HG03469 (cell line): ENCODE results near the gene GALNT11.
"Not testable (repeated sequence)": the region's sequence is repeated elsewhere in the genome, so short reads cannot be mapped to it uniquely, and the experiment has no call there.

Experiments used
- ATAC-seq: cut with Tn5 transposase; IDR thresholded peaks from one replicate; pipeline ENCODE4 v1.9.1; 2021; ENCODE audit warnings: mild to moderate bottlenecking, moderate library complexity, moderate number of reproducible peaks; ENCODE audit not compliant: unreplicated experiment

The GALNT11 gene

GRCh38 chr7:152025077-152025936 is at the start of gene GALNT11:
Gene GALNT11, plus strand, starts transcription at chr7:152025674. Its CDS starts 68,554 bp downstream, at chr7:152094228.
- peak; percentile 98 for ATAC-seq

GRCh38 chr7:151978616-151979015 is 46.9 kb upstream of the GALNT11 start:
- ATAC-seq = no peak

GRCh38 chr7:151981223-151981622 is 44.3 kb upstream of the GALNT11 start:
- no peak for ATAC-seq

- ATAC-seq = no peak
Observed at GRCh38 chr7:151982806-151983205, 42.7 kb upstream of the GALNT11 start.

GRCh38 chr7:151984612-151985011 is 40.9 kb upstream of the GALNT11 start:
- ATAC-seq = no peak

- no peak for ATAC-seq
Observed at GRCh38 chr7:151987748-151988529, 37.5 kb upstream of the GALNT11 start.

GRCh38 chr7:151992375-151992774 is 33.1 kb upstream of the GALNT11 start:
- no peak for ATAC-seq

- ATAC-seq = no peak
Observed at GRCh38 chr7:151993977-151994676, 31.3 kb upstream of the GALNT11 start.

GRCh38 chr7:151999424-152000090 is 25.9 kb upstream of the GALNT11 start:
- ATAC-seq = no peak

GRCh38 chr7:152000191-152000590 is 25.3 kb upstream of the GALNT11 start:
- ATAC-seq = no peak

GRCh38 chr7:152006336-152006735 is 19.1 kb upstream of the GALNT11 start:
- no peak for ATAC-seq

- no peak for ATAC-seq
Observed at GRCh38 chr7:152011860-152012259, 13.6 kb upstream of the GALNT11 start.

- no peak for ATAC-seq
Observed at GRCh38 chr7:152013230-152013629, 12.2 kb upstream of the GALNT11 start.

GRCh38 chr7:152013974-152014373 is 11.5 kb upstream of the GALNT11 start:
- no peak for ATAC-seq

- ATAC-seq = no peak
Observed at GRCh38 chr7:152014722-152015121, 10.8 kb upstream of the GALNT11 start.

GRCh38 chr7:152015600-152015999 is 9.9 kb upstream of the GALNT11 start:
- no peak for ATAC-seq

- ATAC-seq = no peak
Observed at GRCh38 chr7:152016947-152017346, 8.5 kb upstream of the GALNT11 start.

GRCh38 chr7:152017683-152018082 is 7.8 kb upstream of the GALNT11 start:
- ATAC-seq = not testable (repeated sequence)

GRCh38 chr7:152021740-152022139 is 3.7 kb upstream of the GALNT11 start:
- ATAC-seq = not testable (repeated sequence)
